C1 segment of cervical spinal cord (tissue), 14 donors: Measurements from ENCODE around the gene CSPG4.
"Not testable (repeated sequence)": the region's sequence is repeated elsewhere in the genome, so short reads cannot be mapped to it uniquely, and the experiment has no call there.

Experiments
- DNase-seq, 14 donors: peaks; one replicate each; lab custom pipeline; 2025; lab: John Stamatoyannopoulos, UW

CSPG4 gene

GRCh38 chr15:75693028-75693427, 19.6 kb downstream of the CSPG4 start:
- not testable (repeated sequence) for DNase-seq

GRCh38 chr15:75692311-75692710, 20.3 kb downstream of the CSPG4 start:
- not testable (repeated sequence) for DNase-seq

GRCh38 chr15:75689429-75689828, 23.2 kb downstream of the CSPG4 start:
- not testable (repeated sequence) for DNase-seq

GRCh38 chr15:75688831-75689230, 23.8 kb downstream of the CSPG4 start:
- DNase-seq: no peak

GRCh38 chr15:75688278-75688557, 24.4 kb downstream of the CSPG4 start:
- DNase-seq: no peak

- no peak for DNase-seq
These were observed 25.0 kb downstream of the CSPG4 start for GRCh38 chr15:75687486-75688277.

- DNase-seq: peak in 9 of 14 donors; percentile 9 to 75 (median 37)
These were observed 26.4 kb downstream of the CSPG4 start for GRCh38 chr15:75686212-75686642.

- no peak for DNase-seq
These were observed 27.5 kb downstream of the CSPG4 start for GRCh38 chr15:75685195-75685594.

- no peak for DNase-seq
These were observed 28.0 kb downstream of the CSPG4 start for GRCh38 chr15:75684648-75685047.

GRCh38 chr15:75683646-75684312, 28.9 kb downstream of the CSPG4 start:
- peak in 11 of 14 donors; percentile 8 to 68 (median 29) for DNase-seq

- no peak for DNase-seq
These were observed 30.2 kb downstream of the CSPG4 start for GRCh38 chr15:75682181-75683135.

- no peak for DNase-seq
These were observed 32.5 kb downstream of the CSPG4 start for GRCh38 chr15:75680007-75680789.

GRCh38 chr15:75678324-75678690, 34.3 kb downstream of the CSPG4 start:
- DNase-seq: not testable (repeated sequence)

- no peak for DNase-seq
These were observed 35.0 kb downstream of the CSPG4 start for GRCh38 chr15:75677465-75678323.

GRCh38 chr15:75676688-75677464, 35.8 kb downstream of the CSPG4 start:
- no peak for DNase-seq

- DNase-seq: peak in 1 of 14 donors; percentile 29
These were observed 36.9 kb downstream of the CSPG4 start for GRCh38 chr15:75675579-75676404.

GRCh38 chr15:75674366-75674765, 38.3 kb downstream of the CSPG4 start:
- DNase-seq: no peak

- DNase-seq: peak in 2 of 14 donors; percentile 5 to 45
These were observed 39.0 kb downstream of the CSPG4 start for GRCh38 chr15:75673426-75674235.
